NCI-H446 (cell line): ENCODE measurements around the gene OR52E8.

Source experiments
- DNase-seq, 2 experiments: peaks; one replicate each; lab custom pipeline; 2025; lab: John Stamatoyannopoulos, UW

OR52E8 gene

DNA sequence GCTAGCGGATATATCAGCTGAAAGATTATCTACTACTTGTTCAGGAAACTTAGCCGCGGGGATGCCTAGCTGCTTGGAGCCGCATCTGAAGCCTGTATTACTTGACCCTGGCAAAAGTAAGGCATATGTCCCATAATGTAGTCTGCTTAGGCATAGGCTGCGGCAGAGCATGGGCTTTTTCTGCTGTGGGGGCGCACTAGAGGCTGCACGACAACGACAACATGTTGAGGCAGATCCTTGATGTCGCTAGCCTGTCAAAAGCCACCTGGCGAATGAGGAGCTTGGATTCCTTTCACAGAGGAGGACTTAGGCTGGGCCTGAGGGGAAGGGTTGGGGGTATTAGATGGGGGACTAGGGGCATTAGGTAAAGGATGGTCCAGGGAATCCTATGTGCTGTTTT is 49.9 kb downstream of the OR52E8 start:
- DNase-seq = no peak
